ENCODE measurements around the gene MFF.

Gene MFF

GRCh38 chr2:227398684-227399670 lies 73.9 kb downstream of the MFF start:
- no peaks in the 10 kb centered on the region for H3K9me3 ChIP-seq (ENCODE audit: insufficient read depth, low read depth, low read length)
- H3K9ac ChIP-seq (ENCODE audit: low read depth, low read length), result no peak overlapping the region
- 0 out of 2 replicates have a peak, but pooled peaks cover under 1% of the 10 kb centered on the region for H3K4me1 ChIP-seq (ENCODE audit: insufficient read depth, low read length)
- no peak overlapping the region for H3K27ac ChIP-seq (ENCODE audit: low read length)
- no peaks in the 10 kb centered on the region for H3K27me3 ChIP-seq (ENCODE audit: insufficient read depth, low read length)
- no peak overlapping the region for H3K4me3 ChIP-seq (ENCODE audit: low read length)
- no peaks in the 10 kb centered on the region for H3K36me3 ChIP-seq (ENCODE audit: insufficient read depth, low read depth, low read length)

- H3K27me3 ChIP-seq (ENCODE audit: insufficient read depth, low read length), result no peaks in the 10 kb centered on the region
- no peaks in the 10 kb centered on the region for H3K36me3 ChIP-seq (ENCODE audit: insufficient read depth, low read depth, low read length)
- H3K27ac ChIP-seq (ENCODE audit: low read length), result no peak overlapping the region
- H3K9ac ChIP-seq (ENCODE audit: low read depth, low read length), result no peak overlapping the region
- peaks cover 3% of the 10 kb centered on the region; the same call in 1 of the 2 replicates for H3K4me1 ChIP-seq (ENCODE audit: insufficient read depth, low read length)
- H3K9me3 ChIP-seq (ENCODE audit: insufficient read depth, low read depth, low read length), result no peaks in the 10 kb centered on the region
- no peak overlapping the region for H3K4me3 ChIP-seq (ENCODE audit: low read length)
Measured at GRCh38 chr2:227401550-227401949, 76.5 kb downstream of the MFF start.

- Histone ChIP-seq H3K27me3 (ENCODE audit: insufficient read depth, low read length) (no peaks in the 10 kb centered on the region), H3K36me3 (ENCODE audit: insufficient read depth, low read depth, low read length) (no peaks in the 10 kb centered on the region), H3K9me3 (ENCODE audit: insufficient read depth, low read depth, low read length) (no peaks in the 10 kb centered on the region), H3K4me3 (ENCODE audit: low read length) (no peak overlapping the region), H3K9ac (ENCODE audit: low read depth, low read length) (no peak overlapping the region), H3K27ac (ENCODE audit: low read length) (no peak overlapping the region), H3K4me1 (ENCODE audit: insufficient read depth, low read length) (peaks cover 4% of the 10 kb centered on the region; the same call in 1 of the 2 replicates)
Measured at GRCh38 chr2:227402321-227402720, 77.3 kb downstream of the MFF start.

GRCh38 chr2:227402959-227403358 lies 77.9 kb downstream of the MFF start:
- H3K9me3 ChIP-seq (ENCODE audit: insufficient read depth, low read depth, low read length), result no peaks in the 10 kb centered on the region
- H3K4me1 ChIP-seq (ENCODE audit: insufficient read depth, low read length), result peaks cover 4% of the 10 kb centered on the region; the same call in 1 of the 2 replicates
- H3K36me3 ChIP-seq (ENCODE audit: insufficient read depth, low read depth, low read length), result no peaks in the 10 kb centered on the region
- H3K27ac ChIP-seq (ENCODE audit: low read length), result no peak overlapping the region
- no peak overlapping the region for H3K9ac ChIP-seq (ENCODE audit: low read depth, low read length)
- H3K27me3 ChIP-seq (ENCODE audit: insufficient read depth, low read length), result no peaks in the 10 kb centered on the region
- no peak overlapping the region for H3K4me3 ChIP-seq (ENCODE audit: low read length)

GRCh38 chr2:227404585-227405271 lies 79.7 kb downstream of the MFF start:
- Histone ChIP-seq H3K9me3 (ENCODE audit: insufficient read depth, low read depth, low read length) (no peaks in the 10 kb centered on the region), H3K36me3 (ENCODE audit: insufficient read depth, low read depth, low read length) (no peaks in the 10 kb centered on the region), H3K27ac (ENCODE audit: low read length) (no peak overlapping the region), H3K9ac (ENCODE audit: low read depth, low read length) (no peak overlapping the region), H3K4me1 (ENCODE audit: insufficient read depth, low read length) (peaks cover 4% of the 10 kb centered on the region; the same call in 1 of the 2 replicates), H3K4me3 (ENCODE audit: low read length) (no peak overlapping the region), H3K27me3 (ENCODE audit: insufficient read depth, low read length) (no peaks in the 10 kb centered on the region)

- no peak overlapping the region for H3K27ac ChIP-seq (ENCODE audit: low read length)
- no peak overlapping the region for H3K4me3 ChIP-seq (ENCODE audit: low read length)
- no peak overlapping the region for H3K9ac ChIP-seq (ENCODE audit: low read depth, low read length)
Measured at GRCh38 chr2:227406177-227407031, 81.4 kb downstream of the MFF start.

More at GRCh38 chr2:227406177-227407031, 81.4 kb downstream of the MFF start:
- Histone ChIP-seq H3K4me1 (ENCODE audit: insufficient read depth, low read length) (peaks cover 4% of the 10 kb centered on the region; the same call in 1 of the 2 replicates), H3K27me3 (ENCODE audit: insufficient read depth, low read length) (no peaks in the 10 kb centered on the region), H3K36me3 (ENCODE audit: insufficient read depth, low read depth, low read length) (no peaks in the 10 kb centered on the region), H3K9me3 (ENCODE audit: insufficient read depth, low read depth, low read length) (no peaks in the 10 kb centered on the region)
